CD4-positive, alpha-beta T cell treated with Interferon alpha-2 for 1 hour (primary cell): Measurements from ENCODE around the gene SFXN5.

Source experiments
- DNase-seq, 2 donors: peaks; one replicate each; pipeline ENCODE4 v3.0.0-alpha.2; 2020 to 2022

SFXN5 gene

DNA sequence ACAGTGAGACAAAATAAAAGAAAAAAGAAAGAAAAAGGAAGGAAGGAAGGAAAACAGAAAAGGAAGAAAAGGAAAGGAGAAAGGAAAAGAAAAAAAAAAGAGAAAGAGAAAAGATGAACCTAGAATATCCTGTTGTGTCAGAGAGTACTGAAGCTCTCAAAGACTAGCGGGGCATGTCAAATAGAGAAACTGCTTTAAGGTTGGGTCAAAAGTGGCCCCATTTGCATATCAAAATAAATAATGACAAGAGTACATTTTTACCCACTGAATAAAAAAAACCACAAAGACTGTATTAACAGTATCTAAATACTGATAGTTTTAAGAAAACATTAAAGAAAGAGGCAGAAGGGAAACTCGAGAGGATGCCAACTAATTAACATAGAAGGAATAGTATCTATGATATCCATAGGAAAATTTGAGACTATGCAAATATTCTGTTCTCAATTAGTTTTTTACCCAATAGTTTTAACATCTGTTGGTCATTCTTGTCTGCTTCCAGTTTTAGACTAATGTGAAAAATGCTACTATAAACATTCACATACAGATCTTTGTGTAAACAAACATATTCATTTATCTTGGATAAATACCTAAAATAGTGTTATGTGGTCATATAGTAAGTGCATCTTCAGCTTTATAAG lies 53.2 kb downstream of the SFXN5 start:
- DNase-seq: no peak

DNA sequence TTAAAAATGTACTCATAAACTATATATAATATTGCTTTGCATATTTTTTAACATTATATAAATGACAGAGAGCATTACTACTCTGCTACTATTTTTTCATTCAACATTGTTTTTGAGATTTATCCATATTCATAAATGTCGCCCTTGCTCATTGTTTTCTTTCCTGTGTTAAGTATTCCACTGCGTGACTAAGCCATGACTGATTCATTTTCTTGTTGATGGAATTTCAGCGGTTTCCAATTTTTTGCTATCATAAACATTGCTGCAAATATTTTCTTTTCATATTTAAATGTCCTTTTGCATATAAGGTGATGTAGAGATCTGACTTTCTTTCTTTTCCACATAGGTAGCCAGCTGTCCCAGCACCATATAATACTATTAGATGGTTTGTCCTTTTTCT lies 57.6 kb downstream of the SFXN5 start:
- DNase-seq: no peak

DNA sequence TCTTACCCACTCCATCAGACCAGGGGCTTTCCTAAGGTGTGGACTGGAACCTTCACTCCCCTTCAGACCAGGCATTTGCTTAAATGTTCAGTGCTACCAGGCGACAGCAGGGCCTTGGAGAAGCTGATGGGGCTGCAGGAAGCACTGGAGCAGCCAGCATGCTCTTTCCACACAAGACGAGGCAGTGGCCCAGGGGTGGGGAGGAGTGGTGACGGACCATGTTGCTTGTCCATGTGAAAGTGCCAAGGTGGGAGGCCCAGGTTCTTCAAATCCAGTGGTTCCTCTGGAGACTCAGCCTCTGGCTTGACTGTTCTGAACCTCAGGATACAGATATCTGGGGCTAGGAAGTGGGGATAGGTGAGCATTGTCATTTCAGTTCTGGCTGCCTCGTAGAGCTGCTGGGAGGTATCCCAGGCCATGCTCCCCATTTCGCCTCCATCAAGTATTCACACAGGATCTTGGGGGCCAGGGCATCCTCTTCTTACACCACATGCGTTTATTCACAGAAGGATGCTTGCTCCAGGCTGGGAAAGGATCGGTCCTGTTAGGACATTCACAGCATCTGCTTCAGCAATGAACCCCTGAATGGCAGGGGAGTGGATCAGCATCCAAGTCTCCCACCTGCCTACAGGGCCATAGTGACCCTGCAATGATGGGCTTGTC lies 62.2 kb downstream of the SFXN5 start:
- no peak for DNase-seq

DNA sequence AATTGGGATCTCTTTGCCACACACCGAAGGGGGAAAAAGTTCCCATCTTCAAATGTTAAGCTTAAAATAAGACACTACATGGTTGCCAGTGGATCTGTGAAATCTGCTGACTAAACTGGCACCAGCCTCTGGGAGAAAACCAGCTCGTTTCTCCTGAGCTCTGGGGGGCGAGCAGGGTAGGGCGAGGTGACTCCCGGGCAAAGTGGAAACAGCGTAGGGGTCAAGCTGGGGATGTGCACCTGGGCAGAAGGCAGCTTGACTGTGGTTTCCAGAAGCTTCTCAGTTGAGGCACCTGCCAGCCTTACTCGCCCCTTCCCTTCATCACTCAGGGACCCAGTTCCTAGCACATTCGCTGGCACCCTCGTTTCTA lies 62.8 kb downstream of the SFXN5 start:
- no peak for DNase-seq

DNA sequence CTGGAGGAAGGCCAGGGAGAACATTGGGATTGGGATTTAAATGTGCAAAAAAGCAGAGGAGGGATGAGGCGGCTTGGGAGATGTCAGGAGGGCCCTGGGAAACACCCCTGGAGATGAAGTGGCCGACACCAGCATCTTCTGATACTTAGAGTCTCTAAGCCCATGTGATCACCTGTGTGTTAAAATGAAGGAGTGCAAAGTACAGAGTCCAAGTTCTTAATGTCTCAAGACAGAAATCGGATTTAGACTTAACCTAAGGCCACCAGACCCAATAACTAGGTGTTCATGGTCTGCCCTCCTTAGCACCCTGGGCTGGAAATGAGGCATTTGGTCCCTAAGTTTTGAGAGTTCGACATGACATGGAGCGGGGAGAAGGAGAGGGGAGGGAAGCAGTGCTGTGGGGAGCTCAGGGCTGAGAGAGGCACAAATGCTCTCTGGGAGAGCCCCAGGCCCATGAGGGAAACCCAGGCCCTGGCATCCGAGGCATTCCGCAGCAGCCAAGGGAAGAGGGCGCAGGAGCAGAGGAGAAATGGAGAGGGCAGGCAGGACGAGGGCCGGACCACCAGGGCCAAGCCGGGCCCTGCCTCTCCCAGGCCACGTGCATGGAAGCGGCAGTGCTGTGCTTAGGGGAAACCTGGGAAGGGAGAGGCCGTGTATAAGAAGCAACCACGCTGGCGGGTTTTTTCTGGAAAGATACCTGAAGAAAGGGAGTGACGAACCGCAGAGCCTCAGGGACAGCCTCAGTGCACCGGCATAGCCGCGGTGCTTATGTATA lies 63.3 kb downstream of the SFXN5 start:
- no peak for DNase-seq

DNA sequence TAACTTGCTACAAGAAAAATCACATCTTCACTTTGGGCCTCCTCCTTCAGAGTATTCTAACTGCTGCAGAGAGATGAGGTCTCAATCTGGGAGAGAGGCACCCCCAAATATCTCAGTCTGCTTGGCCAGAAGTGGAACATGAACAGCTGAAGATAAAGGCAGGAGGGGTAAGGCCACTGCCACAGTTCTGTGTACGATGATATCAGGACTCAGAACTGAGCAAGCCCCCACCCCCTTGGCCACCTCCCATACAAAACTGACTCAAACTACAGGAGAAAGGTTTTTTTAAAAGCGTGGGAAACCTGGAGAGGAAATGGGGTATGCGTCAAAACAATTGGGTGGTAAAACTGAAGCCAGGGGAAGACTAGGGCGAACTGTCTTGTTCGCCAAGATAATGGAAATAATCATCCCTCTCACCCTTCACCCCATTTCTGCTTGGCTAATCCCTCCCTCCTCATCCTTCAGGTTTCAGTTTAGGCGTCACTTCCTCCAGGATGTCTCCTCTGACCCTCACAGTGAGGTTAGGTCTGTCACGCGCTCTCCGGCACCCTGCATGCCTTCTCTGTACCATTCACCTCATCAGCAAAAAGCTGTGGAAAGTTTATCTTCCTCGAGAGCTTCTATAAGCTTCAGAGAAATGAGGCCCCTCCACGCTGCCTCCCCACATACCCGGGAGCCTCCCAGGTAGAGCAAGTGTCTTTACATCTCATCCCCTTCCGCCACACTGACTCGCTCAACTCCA lies 64.4 kb downstream of the SFXN5 start:
- DNase-seq: no peak

DNA sequence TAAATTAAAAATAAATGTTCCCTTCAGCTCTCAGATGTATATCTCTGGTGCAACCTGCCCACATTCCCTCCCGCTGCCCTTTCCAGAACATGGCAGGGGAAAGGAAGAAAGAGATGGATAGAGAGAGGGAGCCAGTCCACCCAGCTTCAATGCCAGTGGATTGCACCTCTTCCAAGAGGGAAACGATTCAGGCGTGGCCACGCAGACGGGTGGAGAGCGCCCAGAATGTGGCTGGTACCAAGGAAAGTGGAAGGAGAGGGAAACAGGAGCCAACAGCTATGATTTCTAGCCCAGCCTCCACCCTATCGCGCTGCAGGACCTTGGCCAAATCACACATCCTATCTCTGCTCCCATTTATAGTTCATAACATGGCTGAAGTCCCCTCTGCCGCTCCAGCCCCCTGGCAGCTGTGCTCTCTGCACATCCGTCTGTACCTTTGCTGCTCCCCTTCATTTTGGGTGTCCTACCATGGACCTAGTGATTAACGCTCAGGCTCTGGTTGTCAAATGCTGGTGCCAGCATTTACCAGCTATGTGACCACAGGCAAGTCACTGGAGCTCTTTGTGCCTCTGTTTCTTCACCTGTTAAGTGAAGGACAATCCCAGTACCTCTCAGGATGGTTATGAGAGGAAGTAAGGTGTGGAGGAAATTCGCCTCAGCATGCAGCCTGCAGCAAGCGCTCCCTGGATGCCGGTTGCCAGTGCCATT lies 66.5 kb downstream of the SFXN5 start:
- no peak for DNase-seq

DNA sequence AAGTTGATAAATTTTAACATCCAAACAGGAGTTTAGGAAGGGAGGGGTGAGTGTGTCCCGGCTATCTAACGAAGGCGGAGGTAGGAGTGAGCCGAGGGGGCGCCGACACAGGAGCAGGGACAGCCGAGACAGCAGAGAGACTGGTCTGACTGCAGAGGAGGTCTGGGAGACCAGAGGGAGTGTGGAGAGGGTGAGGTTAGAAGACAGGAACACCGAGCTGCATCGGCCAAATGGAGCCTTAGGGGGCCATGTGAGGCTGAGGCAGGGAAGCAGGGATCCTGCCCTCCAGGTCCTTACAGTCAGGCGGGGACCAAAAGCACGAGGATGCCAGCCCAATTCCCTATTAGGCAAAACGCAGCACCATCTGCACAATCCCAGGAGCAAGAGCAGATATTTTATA lies 67.0 kb downstream of the SFXN5 start:
- no peak for DNase-seq

DNA sequence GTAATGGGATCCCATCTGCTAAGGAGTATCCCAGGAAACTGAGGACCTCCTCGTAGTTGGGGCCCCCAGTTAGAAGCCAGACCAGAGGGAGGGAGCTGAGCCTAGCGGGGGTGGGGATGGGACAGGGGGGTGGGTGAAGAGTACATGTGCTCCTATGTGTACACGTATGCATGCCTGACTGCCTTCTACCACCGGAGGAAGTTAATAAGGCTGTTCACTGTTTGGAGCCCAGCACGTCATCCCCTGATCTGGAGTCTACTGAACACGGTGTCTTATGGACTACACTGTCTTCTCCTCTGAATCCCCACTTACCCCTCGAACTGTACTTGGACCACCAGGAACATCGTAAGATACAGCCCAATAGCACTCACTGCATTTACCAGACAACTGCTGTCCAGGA lies 68.5 kb downstream of the SFXN5 start:
- no peak for DNase-seq

DNA sequence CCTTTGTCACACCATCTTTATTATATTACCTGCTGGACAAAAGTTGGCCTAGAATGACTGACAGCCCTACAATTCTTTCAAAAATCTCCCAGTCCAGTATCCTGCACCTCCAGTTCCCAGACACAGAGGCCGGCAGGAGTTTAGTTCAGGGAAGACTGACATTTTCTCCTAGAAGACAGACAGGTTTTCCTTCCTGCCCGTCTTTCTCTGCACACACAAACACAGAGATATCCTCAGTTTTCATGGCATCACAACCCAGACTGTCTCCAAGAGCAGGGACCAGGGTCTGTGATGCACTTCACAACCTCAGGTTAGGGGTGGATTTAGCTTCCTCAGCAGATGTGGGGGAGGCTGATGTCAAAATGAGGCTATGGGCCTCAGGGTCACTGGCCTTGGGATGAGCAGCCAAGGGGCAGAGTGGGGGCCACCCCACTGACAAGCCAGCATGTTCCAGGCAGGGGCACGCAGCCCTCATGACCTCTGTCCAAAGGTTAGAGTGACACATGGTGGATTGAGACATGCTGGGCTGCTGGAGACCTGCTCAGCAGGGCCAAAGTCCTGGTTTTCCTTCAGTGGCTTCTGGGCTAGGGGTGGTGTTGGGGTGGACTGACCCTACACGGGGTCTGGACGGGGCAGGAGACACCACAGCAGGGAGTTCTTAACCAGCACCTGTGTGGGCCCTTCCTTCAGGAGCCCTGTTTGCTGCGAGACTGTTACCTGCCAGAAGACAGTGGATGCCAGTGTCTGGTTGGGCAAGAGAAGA lies 70.5 kb downstream of the SFXN5 start:
- DNase-seq: no peak

DNA sequence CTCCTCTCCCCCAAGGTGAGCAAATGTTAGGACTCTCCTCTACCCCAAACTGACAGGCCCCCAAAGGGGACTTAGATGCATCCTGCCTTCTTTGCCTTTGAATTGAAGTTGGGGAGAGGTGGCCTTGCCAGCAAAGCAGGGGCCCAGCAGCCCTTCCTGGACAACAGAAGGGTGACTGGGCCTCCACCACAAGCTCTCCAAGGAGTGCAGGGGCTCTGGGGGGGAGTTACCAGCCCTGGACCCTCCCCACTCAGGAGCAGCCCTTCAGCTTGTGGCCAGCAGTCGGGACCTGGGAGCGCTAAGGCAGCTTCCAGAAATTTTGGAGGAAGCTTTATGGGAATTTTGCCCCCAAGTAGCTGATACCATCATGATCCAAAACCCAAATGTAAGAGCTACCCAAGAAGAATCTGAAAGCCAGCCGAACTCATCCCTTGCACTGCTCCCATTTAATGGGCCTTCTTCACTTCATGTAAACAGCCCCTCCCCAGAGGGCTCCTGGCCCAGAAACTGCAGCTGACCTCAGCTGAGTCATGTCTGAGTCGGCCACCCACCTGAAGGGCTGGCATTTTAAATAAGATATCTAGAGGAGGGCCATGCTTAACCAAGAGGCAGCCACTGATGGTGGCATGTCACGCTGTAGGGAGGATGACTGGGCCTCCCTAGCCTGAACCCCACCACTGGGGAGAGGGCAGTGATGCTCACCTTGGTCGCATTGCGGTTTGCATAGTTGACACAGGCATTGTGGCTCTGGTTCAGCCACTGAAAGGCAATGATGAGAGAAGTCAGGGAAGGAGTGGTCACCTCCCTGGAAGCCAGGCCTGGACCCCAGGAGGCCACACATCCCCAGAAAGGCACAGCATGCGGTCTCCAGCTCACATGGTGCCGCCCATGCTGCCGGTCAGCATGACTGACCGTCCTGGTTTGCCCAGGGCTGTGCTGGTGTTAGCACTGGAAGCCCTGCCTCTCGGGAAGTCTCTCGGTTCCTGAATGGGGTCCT lies 71.5 kb downstream of the SFXN5 start:
- no peak for DNase-seq

DNA sequence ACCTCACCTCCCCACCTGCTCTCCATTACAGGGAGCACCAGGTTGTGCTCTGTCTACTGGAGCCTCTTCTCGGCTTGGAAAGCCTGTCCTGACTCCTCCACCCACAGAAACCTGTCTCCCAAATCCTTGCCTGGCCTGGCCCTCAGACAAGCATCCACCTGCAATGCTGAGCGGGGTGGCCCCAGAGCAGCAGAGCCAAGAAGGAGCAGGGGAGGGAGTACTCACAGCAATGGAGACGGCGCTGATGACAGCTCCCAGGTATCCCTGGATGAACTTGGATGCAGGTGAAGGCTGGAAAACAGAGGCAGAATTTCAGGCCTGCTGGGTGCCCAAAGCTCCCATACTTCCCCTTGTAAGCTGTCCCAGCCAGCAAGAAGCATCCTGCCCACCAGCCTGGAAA lies 72.8 kb downstream of the SFXN5 start:
- no peak for DNase-seq

DNA sequence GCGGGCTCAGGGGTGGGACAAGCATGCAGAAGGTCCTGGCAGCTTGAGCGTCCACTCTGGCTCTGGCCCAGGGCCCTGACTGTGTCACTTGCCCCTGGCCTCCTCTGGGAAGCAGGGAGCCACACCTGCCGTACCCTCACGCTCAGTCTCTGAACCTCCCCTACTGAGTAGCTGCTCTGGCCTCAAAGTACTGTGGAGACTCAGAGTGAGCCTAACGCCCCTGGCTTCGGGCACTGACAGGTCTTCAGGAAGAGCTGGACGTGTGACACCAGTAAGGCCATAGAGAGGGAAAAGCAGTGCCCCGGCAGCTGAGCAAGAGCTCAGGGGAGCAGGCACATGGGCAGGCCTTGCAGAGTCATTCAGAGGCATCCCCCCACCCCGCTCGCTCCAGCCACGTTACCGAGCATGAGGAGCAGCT lies 73.3 kb downstream of the SFXN5 start:
- no peak for DNase-seq

DNA sequence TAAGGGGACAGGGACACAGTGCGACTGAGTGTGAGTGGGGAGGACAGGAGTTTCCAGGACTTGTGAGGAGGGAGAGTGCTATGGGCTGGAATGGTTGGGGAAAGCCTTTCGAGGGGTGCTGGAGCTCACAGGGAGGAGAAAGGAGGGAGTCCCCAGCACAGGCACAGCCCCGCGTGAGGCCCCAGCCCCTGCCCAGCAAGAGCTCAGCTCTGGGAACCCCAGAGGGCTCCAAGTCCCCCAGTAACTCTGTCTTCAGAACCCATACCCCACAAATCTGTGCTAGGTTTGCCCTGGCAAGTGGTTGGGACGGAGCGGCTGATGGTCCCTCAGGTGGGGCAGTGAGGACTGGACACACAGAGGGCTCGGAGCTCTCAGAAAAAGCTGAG lies 75.4 kb downstream of the SFXN5 start:
- DNase-seq: no peak

DNA sequence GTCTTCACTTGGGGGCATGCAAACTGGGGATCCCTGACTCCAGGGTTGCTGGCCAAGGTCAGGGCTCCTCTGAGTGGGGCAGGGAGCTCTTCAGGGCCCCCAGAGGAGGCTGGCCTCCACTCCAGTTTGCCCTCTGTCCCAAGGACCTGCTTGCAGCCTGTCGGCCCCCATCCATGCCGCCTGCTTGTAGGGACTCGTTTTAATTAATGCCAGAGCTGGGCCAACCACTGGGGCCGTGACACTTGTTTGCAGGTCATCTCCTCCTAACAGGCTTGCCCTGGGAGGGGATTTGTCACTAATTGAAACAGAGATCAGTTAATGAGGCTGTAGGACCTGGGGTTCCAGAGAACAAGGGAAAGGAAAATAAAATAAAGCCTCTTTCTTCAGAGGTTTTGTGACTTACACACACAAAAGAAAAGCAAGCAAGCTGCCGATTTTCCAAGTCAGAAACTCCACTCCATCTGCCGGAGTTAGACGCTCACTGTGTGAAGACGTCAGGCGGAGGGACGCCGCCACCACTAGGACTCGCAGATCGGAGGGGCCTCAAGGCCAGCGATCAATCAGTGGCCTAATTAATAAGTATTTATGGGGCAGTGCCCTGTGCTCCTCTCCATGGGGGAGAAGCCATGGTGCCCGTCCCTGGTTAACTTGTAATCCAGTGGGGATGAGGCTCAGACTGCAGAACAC lies 75.9 kb downstream of the SFXN5 start:
- DNase-seq: no peak

DNA sequence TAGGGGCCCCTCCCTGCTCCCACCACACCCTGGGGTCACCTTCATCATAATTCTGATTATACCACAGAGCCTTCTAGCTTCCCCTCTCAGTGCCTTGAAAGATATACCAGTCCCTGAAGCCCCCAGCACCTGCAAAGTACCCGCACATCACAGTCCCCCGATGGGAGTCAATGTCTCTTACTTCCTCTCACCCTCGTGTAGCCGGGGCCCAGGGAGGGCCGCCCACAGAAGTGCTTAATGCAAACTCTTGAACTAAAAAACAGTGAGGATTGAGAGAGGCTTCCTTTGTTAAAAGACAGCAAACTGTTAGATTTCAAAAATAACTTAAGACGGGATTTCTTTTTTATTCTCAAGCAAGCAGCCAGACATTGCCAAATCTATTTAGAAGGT lies 76.5 kb downstream of the SFXN5 start:
- no peak for DNase-seq

DNA sequence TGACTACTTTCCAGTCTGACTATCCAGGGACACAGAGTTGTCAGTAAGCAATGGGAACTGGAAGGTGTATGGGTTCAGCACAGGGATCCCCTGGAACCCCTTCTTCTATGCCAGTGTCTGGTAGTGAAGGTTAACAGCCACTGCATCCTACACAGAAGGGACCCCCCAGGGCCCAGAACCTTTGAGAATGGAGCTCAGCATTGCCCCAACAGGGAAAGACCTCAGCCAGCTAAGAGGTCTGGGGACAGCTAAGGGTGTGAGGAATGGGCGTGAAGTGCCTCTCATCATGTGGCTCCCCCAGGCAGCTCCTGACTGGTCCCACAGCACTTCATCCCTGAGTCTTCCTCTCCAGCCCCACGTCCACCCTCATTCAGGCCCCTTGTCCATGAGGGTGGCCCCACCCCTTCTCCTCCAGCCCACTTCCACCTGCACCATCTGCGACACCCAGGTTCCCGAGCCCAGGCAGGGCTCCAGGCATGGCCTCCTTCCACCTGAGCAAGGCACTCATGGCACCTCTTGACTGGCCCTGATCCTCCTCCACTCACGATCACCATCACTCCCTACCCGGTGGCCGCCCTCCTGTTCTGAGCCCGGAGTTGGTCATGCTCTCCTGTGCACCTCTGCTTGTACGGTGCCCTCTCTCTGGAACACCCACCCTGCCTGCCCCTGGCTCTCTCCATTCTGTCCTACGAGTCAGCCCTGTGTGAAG lies 77.1 kb downstream of the SFXN5 start:
- DNase-seq: no peak

DNA sequence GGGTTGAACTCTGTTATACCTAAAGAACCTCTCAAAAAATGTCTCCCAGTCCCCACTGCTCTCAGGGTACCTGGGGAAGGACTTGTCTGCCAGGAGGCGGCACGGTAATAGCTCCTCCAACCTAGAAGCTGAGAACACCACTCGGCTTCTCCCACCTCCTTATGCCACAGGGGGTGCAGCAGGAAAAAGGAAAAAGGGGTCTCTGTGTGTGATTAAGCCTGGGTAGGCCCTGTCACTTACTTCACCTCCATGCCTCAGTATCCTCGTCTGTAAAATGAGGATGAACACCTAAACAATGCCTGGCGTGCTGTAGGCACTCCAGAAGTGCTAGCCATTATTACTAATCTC lies 77.6 kb downstream of the SFXN5 start:
- no peak for DNase-seq

DNA sequence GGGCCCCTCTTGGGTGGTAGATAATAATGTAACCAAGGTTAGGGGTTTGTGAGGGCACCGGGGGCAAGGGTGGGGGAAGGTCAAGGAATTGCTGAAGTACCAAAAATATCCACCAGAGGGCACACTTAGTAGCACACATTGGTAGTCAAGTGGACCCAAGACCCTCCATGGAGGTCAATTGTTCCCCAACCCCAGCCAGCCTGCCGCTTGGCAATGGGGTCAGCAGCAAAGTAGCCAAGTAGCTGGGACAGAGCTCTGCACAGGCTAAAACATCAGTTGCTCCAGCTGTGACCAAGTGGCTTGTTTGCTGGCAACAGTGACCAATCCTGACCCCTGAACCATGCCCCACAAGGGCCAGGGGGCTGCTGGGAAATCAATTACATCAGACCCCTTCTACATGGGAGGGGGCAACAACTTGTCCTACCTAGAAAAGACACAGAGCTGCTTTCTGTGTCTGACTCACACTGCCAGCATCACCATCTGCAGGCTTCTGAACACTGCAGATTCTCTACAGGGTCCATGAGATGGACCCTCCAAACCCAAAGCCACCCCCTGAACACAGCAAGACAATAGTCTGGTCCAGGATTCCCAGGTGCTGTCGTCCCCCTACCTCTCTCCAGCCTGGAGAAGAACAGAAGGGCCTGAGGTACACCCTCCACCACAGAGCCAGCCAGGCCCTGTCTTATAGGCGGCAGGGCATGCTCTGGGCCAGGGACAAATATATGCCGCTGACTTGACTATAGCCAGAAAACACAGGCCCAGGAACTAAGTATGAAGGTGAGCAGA lies 78.2 kb downstream of the SFXN5 start:
- peak; percentile 15 to 61 for DNase-seq
